Measurements from ENCODE around the gene COPS9. TPM values are rescaled to one million over a fixed set of nuclear protein-coding genes. Genes with fewer than 3 reads are reported as not detected.

Gene COPS9
- polyA plus RNA-seq, 1 donor (not counting 4 experiments of a cell fraction or from before 2014, with no cell fraction given): 399 TPM

DNA sequence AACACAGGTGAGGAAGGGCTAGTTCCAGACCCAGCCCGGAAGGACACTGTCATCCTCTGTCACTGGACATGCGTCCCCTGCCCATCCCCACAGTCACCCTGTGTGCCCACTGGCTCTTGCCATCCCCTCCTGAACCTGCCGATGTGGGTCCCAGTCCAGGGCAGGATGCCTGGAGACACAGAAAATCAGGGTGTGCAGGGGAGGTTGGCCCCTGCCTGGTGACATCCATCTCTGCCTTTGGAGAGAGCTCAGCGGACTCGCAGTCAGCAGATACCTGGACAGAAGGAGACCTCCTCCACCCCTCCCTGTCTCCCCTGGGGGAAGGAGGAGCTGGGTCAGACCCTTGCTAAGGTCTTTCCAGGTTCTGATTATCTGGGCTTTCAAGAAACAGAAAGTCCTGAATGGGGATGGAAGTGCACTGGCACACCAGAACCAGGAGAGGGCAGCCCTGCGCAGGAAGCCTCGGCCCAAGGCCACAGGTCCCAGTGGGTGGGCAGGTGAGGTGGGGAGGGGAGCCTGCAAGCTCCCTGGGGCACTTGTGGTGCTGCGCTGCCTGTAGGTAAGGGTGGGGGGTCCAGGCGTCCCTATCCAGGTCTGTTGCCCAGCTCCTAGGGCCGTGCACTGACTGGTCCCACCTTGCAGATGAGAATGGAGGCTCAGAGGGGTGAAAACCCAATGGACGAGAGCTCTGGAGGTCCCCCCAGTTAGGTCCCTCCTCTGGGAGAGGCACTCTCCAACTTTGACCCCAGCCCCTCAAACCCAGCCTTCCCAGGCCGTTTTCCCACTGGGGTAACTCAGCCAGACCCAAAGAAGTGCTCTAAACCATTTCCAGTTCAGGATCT lies 14.1 kb upstream of the COPS9 start:
- Histone ChIP-seq H3K9me3 (ENCODE audit: control insufficient read depth, low read depth, low read length) (no peaks in the 10 kb centered on the region), H3K27me3 (ENCODE audit: control insufficient read depth, extremely low read depth, insufficient read depth, low read length) (peaks cover 32% of the 10 kb centered on the region), H3K36me3 (ENCODE audit: control insufficient read depth in 2 of 2, extremely low read depth in 1 of 2, insufficient read depth in 2 of 2, low read length in 2 of 2) (no peaks in the 10 kb centered on the region), H4K20me1 (ENCODE audit: control insufficient read depth, extremely low read depth, insufficient read depth, low read length) (peaks cover 2% of the 10 kb centered on the region), H3K4me3 (ENCODE audit: control insufficient read depth in 2 of 3, extremely low read depth in 1 of 3, insufficient read depth in 2 of 3, low read depth in 1 of 3, low read length in 3 of 3) (no peak overlapping the region), H3K9me1 (ENCODE audit: control insufficient read depth, extremely low read depth, insufficient read depth, low read length) (no peaks in the 10 kb centered on the region), H3K9ac (ENCODE audit: control insufficient read depth, extremely low read depth, insufficient read depth, low read length) (no peak overlapping the region), H3K79me2 (ENCODE audit: control insufficient read depth, insufficient read depth, low read length) (no peaks in the 10 kb centered on the region), H3K4me2 (ENCODE audit: control insufficient read depth, extremely low read depth, insufficient read depth, low read depth, low read length) (no peak overlapping the region), H3K27ac (ENCODE audit: control insufficient read depth, insufficient read depth, low read length) (no peak overlapping the region), H2AFZ (ENCODE audit: control insufficient read depth, low read length) (no peak overlapping the region), H3K4me1 (ENCODE audit: control insufficient read depth, extremely low read depth, insufficient read depth, low read length) (no peaks in the 10 kb centered on the region)
- FAIRE-seq (no peak), DNase-seq (ENCODE audit: low read depth, low spot score) (no peak)
- TF ChIP-seq, protein P1, sequence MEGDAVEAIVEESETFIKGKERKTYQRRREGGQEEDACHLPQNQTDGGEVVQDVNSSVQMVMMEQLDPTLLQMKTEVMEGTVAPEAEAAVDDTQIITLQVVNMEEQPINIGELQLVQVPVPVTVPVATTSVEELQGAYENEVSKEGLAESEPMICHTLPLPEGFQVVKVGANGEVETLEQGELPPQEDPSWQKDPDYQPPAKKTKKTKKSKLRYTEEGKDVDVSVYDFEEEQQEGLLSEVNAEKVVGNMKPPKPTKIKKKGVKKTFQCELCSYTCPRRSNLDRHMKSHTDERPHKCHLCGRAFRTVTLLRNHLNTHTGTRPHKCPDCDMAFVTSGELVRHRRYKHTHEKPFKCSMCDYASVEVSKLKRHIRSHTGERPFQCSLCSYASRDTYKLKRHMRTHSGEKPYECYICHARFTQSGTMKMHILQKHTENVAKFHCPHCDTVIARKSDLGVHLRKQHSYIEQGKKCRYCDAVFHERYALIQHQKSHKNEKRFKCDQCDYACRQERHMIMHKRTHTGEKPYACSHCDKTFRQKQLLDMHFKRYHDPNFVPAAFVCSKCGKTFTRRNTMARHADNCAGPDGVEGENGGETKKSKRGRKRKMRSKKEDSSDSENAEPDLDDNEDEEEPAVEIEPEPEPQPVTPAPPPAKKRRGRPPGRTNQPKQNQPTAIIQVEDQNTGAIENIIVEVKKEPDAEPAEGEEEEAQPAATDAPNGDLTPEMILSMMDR (optimal IDR thresholded peaks at IDR 0.05 in 1 of 3, IDR thresholded peaks at IDR 0.05 in 1 of 3, conservative IDR thresholded peaks at IDR 0.05 in 1 of 3; ENCODE audit: extremely low read depth in 1 of 3, insufficient read depth in 2 of 3, low read length in 3 of 3): peak; percentile 79 to 96 (median 84)
- no peak for TF ChIP-seq EZH2 (IDR thresholded peaks at IDR 0.05; ENCODE audit: low read length)
- dilution Hi-C loops (cut with MboI; ENCODE audit: extremely low pct_ligation_motif_present, low sequenced_read_pairs): no loop called here

DNA sequence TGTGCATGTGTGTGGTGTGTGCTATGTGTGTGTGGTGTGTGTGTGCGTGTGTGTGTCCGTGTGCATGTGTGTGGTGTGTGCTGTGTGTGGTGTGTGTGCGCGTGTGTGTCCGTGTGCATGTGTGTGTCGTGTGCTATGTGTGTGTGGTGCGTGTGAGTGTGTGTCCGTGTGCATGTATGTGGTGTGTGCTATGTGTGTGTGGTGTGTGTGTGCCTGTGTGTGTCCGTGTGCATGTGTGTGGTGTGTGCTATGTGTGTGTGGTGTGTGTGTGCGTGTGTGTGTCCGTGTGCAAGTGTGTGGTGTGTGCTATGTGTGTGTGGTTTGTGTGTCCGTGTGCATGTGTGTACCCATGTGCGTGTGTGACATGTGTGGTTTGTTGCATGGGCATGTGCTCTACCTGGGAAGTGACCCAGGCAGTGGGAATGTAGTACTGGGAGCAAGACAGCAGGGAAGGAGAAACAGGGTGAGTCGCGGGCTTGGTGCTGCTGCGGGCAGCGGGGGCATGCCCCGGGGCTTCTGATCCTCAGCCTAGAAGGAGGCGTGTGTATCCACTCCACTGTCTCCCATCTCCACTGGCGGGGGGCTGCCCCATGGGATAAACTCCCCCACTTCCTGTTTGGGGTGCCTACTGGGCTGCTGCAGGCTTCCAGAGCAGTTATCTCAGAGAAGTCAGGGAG lies 11.9 kb upstream of the COPS9 start:
- dilution Hi-C loops (cut with MboI; ENCODE audit: extremely low pct_ligation_motif_present, low sequenced_read_pairs): no loop called here
- TF ChIP-seq EZH2 (IDR thresholded peaks at IDR 0.05; ENCODE audit: low read length): no peak
- TF ChIP-seq, protein P1 (optimal IDR thresholded peaks at IDR 0.05 in 1 of 3, IDR thresholded peaks at IDR 0.05 in 1 of 3, conservative IDR thresholded peaks at IDR 0.05 in 1 of 3; ENCODE audit: extremely low read depth in 1 of 3, insufficient read depth in 2 of 3, low read length in 3 of 3): no peak
- H3K9me1 ChIP-seq (ENCODE audit: control insufficient read depth, extremely low read depth, insufficient read depth, low read length): no peaks in the 10 kb centered on the region

More for the DNA sequence above, 11.9 kb upstream of the COPS9 start:
- Histone ChIP-seq H3K4me3 (ENCODE audit: control insufficient read depth in 2 of 3, extremely low read depth in 1 of 3, insufficient read depth in 2 of 3, low read depth in 1 of 3, low read length in 3 of 3) (no peak overlapping the region), H3K79me2 (ENCODE audit: control insufficient read depth, insufficient read depth, low read length) (no peaks in the 10 kb centered on the region), H2AFZ (ENCODE audit: control insufficient read depth, low read length) (no peak overlapping the region), H3K9ac (ENCODE audit: control insufficient read depth, extremely low read depth, insufficient read depth, low read length) (no peak overlapping the region), H3K36me3 (ENCODE audit: control insufficient read depth in 2 of 2, extremely low read depth in 1 of 2, insufficient read depth in 2 of 2, low read length in 2 of 2) (no peaks in the 10 kb centered on the region), H3K4me1 (ENCODE audit: control insufficient read depth, extremely low read depth, insufficient read depth, low read length) (no peaks in the 10 kb centered on the region), H3K9me3 (ENCODE audit: control insufficient read depth, low read depth, low read length) (no peaks in the 10 kb centered on the region), H3K27me3 (ENCODE audit: control insufficient read depth, extremely low read depth, insufficient read depth, low read length) (peaks cover 18% of the 10 kb centered on the region), H3K27ac (ENCODE audit: control insufficient read depth, insufficient read depth, low read length) (no peak overlapping the region), H3K4me2 (ENCODE audit: control insufficient read depth, extremely low read depth, insufficient read depth, low read depth, low read length) (no peak overlapping the region), H4K20me1 (ENCODE audit: control insufficient read depth, extremely low read depth, insufficient read depth, low read length) (no peaks in the 10 kb centered on the region)
- DNase-seq (ENCODE audit: low read depth, low spot score) (no peak), FAIRE-seq (no peak)

Measured in keratinocyte (primary cell).